Breast epithelium (tissue), 4 donors: ENCODE data around the gene MLF2. TPM values are rescaled to one million over a fixed set of nuclear protein-coding genes. Genes with fewer than 3 reads are reported as not detected.
A peak's percentile ranks its signal among the peaks of the same experiment; 100 is the strongest.

ENCODE experiments used
- DNase-seq, 2 donors: peaks; one replicate each; pipeline ENCODE4 v3.0.0-alpha.2; 2019; ENCODE audit warnings: low spot score in 2 of 2
- H3K27ac ChIP-seq, 2 donors: fragments of 200-600 bp; sonication (generic) in 1 of 2; one replicate each; pipeline ENCODE4 v1.5.1; 2016 to 2019; ENCODE audit warnings: mild to moderate bottlenecking in 1 of 2
- H3K27me3 ChIP-seq, 2 donors: fragments of 200-600 bp; sonication (generic) in 1 of 2; one replicate each; pipeline versions ENCODE4 v1.5.1 to v1.6.0; 2017 to 2019; ENCODE audit warnings: control low read depth in 1 of 2, mild to moderate bottlenecking in 1 of 2
- H3K36me3 ChIP-seq: fragments of 200-600 bp; one replicate; pipeline ENCODE4 v1.5.1; 2019
- H3K4me1 ChIP-seq, 2 donors: fragments of 200-600 bp; sonication (generic); one replicate each; pipeline ENCODE4 v1.5.1; 2016 to 2019; ENCODE audit warnings: control low read depth in 1 of 2
- H3K4me3 ChIP-seq, 3 donors: fragments of 200-600 bp; sonication (generic); 1 replicate in 2 of 3; 2 replicates in 1 of 3; pipeline ENCODE4 v1.5.1; 2016 to 2019; ENCODE audit warnings: mild to moderate bottlenecking in 3 of 3, moderate library complexity in 2 of 3
- H3K9me3 ChIP-seq, 2 donors: fragments of 200-600 bp; sonication (generic) in 1 of 2; one replicate each; pipeline ENCODE4 v1.5.1; 2016 to 2019; ENCODE audit warnings: control low read depth in 1 of 2
- CTCF ChIP-seq, 3 donors: fragments of 450-650 bp; IDR thresholded peaks; one replicate each; pipeline ENCODE4 v1.5.1; 2016 to 2017; ENCODE audit warnings: antibody characterized with exemption in 3 of 3, mild to moderate bottlenecking in 3 of 3, moderate library complexity in 3 of 3
- POLR2A ChIP-seq: fragments of 450-650 bp; IDR thresholded peaks from one replicate; pipeline ENCODE4 v1.6.1; 2016; ENCODE audit warnings: antibody characterized with exemption, mild to moderate bottlenecking, moderate library complexity
- POLR2AphosphoS5 ChIP-seq, 3 donors: sonication (generic); formaldehyde crosslinking; IDR thresholded peaks; one replicate each; pipeline ENCODE4 v1.6.1; 2017; ENCODE audit warnings: antibody characterized with exemption in 3 of 3
- intact Hi-C: fragments of 100-400 bp; cut with DNase I; formaldehyde crosslinking; loops from one replicate; pipeline ENCODE4 v1.15.1; 2023; ENCODE audit warnings: low total_unique reads
- total RNA-seq, 3 donors: library from RNA; depleted of rRNA; stranded (reverse); fragments of >200 nt; gene quantifications; one replicate each; pipeline ENCODE4 v1.1.0, GENCODE V29; 2016

Gene MLF2
- total RNA-seq, 3 donors from 2014 or later, result 130 to 168 (median 159) TPM

- H3K27me3 ChIP-seq, result no peaks in the 10 kb centered on the region
- no peaks in the 10 kb centered on the region for H3K4me1 ChIP-seq
- no peaks in the 10 kb centered on the region for H3K36me3 ChIP-seq
- no peaks in the 10 kb centered on the region for H3K9me3 ChIP-seq
- peak overlapping the region; percentile 25 to 65 (median 49) for H3K4me3 ChIP-seq
- peak overlapping the region; percentile 75 to 79 for H3K27ac ChIP-seq
- DNase-seq, result peak in 1 of 2 donors; percentile 24
- intact Hi-C loops, result no loop called here
- TF ChIP-seq CTCF (IDR thresholded peaks at IDR 0.05) (no peak), POLR2A (no peak), POLR2AphosphoS5 (IDR thresholded peaks at IDR 0.05) (no peak)
Observed at GRCh38 chr12:6778217-6778573, 25.3 kb upstream of the MLF2 start.

GRCh38 chr12:6777386-6777785, 24.4 kb upstream of the MLF2 start:
- intact Hi-C loops, result no loop called here

GRCh38 chr12:6775185-6776174, 22.5 kb upstream of the MLF2 start:
- H3K36me3 ChIP-seq, result no peaks in the 10 kb centered on the region
- peaks cover 0 to 7% of the 10 kb centered on the region in 2 donors for H3K4me1 ChIP-seq
- no peaks in the 10 kb centered on the region for H3K9me3 ChIP-seq
- no peaks in the 10 kb centered on the region for H3K27me3 ChIP-seq
- intact Hi-C loops, result no loop called here
- no peak for DNase-seq
- no peak for TF ChIP-seq POLR2AphosphoS5 (IDR thresholded peaks at IDR 0.05)
- no peak for TF ChIP-seq POLR2A
- TF ChIP-seq CTCF (IDR thresholded peaks at IDR 0.05), result no peak
- H3K4me3 ChIP-seq, result no peak overlapping the region
- peak overlapping the region in 1 of 2 donors; percentile 58 for H3K27ac ChIP-seq

More at GRCh38 chr12:6777386-6777785, 24.4 kb upstream of the MLF2 start:
- Histone ChIP-seq H3K27me3 (no peaks in the 10 kb centered on the region), H3K36me3 (no peaks in the 10 kb centered on the region), H3K27ac (no peak overlapping the region), H3K4me1 (peaks cover 0 to under 1% of the 10 kb centered on the region in 2 donors), H3K9me3 (no peaks in the 10 kb centered on the region), H3K4me3 (no peak overlapping the region)
- TF ChIP-seq CTCF (IDR thresholded peaks at IDR 0.05) (no peak), POLR2AphosphoS5 (IDR thresholded peaks at IDR 0.05) (no peak), POLR2A (no peak)
- no peak for DNase-seq

- peaks cover 0 to 7% of the 10 kb centered on the region in 2 donors for H3K4me1 ChIP-seq
- intact Hi-C loops, result no loop called here
Observed at GRCh38 chr12:6774499-6775062, 21.6 kb upstream of the MLF2 start.

More at GRCh38 chr12:6774499-6775062, 21.6 kb upstream of the MLF2 start:
- DNase-seq, result no peak
- H3K4me3 ChIP-seq, result no peak overlapping the region
- no peaks in the 10 kb centered on the region for H3K36me3 ChIP-seq
- no peak overlapping the region for H3K27ac ChIP-seq
- H3K27me3 ChIP-seq, result no peaks in the 10 kb centered on the region
- no peaks in the 10 kb centered on the region for H3K9me3 ChIP-seq
- no peak for TF ChIP-seq POLR2AphosphoS5 (IDR thresholded peaks at IDR 0.05)
- TF ChIP-seq CTCF (IDR thresholded peaks at IDR 0.05), result no peak
- no peak for TF ChIP-seq POLR2A
